IPS-15b (cell line): Measurements from ENCODE around the gene LIG1.
A peak's percentile ranks its signal among the peaks of the same experiment; 100 is the strongest.

Experiments
- H3K27me3 ChIP-seq: one replicate; pipeline ENCODE4 v1.6.1; 2013; ENCODE audit warnings: low read length; ENCODE audit not compliant: control insufficient read depth, insufficient read depth
- H3K36me3 ChIP-seq: one replicate; pipeline ENCODE4 v1.6.1; 2013; ENCODE audit warnings: low read length; ENCODE audit not compliant: control insufficient read depth, insufficient read depth
- H3K4me1 ChIP-seq: one replicate; pipeline ENCODE4 v1.6.1; 2013; ENCODE audit warnings: mild to moderate bottlenecking, low read length; ENCODE audit not compliant: control insufficient read depth, insufficient read depth
- H3K4me3 ChIP-seq: one replicate; pipeline ENCODE4 v1.5.1; 2013; ENCODE audit warnings: low read depth, low read length
- H3K9ac ChIP-seq: one replicate; pipeline ENCODE4 v1.6.1; 2013; ENCODE audit warnings: low read depth, mild to moderate bottlenecking, low read length
- H3K9me3 ChIP-seq: one replicate; pipeline ENCODE4 v1.6.1; 2013; ENCODE audit warnings: mild to moderate bottlenecking, low read length; ENCODE audit not compliant: control insufficient read depth, insufficient read depth

The LIG1 gene

DNA sequence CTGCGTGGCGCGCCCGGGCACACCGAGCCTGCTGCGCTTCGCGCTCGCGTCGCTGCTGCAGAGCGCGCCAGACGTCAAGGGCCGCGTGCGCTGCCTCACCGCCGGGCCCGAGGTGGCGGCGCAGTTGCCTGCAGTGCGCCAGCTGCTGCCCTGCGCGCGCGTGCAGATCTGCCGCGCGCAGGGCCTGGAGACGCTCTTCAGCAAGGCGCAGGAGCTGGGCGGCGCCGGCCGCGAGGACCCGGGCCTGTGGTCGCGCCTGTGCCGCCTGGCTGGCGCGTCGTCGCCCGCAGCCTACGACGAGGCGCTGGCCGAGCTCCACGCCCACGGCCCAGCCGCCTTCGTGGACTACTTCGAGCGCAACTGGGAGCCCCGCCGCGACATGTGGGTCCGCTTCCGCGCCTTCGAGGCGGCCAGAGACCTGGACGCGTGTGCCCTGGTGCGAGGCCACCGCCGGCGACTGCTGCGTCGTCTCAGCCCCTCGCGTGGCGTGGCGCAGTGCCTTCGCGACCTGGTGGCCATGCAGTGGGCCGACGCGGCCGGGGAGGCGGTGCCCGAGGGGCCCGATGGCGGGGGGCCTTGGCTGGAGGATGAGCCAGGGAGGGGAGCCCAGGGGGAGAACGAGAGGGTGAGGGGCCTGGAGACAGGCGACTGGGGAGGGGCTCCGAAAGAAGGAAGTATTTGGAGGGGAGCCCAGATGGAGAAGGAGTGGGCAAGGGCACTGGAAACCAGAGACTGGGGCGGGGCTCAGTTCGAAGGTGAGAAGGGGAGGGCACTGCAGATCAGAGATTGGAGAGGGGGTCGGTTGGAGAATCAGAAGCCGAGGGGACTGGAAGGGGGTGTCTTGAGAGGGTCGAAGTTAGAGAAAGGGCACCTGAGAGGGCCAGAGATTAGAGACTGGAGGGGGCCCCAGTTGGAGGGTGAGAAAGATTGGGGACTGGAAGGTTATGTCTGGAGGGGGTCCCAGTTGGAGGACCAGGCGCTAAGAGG is 25.0 kb upstream of the LIG1 start:
- H3K4me3 ChIP-seq = no peak overlapping the region

DNA sequence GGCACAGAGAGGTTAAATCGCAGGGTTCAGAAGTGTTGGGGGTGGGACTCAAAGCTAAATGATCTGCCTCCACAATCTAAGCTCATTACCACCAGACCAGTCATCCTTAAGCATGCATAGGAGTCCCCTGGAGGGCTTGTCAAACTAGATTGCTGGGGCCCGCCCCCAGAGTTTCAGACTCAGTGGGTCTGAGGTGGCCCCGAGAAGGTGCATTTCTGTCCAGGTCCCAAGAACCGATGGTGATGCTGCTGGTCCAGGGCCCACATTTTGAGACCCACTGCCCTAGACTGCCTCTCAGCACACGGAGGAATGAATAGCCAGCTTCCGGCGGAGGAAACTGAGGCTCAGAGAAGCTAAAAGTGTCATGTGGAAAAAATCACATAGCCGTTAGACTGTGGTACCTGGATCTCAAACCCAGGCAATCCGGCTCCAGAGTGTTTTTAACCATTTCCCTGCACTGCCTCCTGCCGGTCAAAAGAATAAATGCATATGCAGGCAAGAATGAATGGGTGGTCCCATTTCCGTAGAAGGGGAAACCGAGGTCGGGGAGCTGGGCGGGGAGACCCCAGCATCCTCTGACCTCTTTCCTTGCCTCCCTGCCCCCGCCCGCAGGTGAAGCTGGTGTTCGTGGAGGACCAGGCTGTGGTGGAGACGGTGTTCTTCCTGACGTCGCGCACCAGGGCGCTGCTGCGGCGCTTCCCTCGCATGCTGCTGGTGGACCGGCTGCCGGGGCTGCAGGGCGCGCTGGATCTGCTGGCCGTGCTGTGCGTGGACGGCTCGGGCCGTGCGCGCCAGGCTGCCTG is 24.1 kb upstream of the LIG1 start:
- Histone ChIP-seq H3K4me3 (no peak overlapping the region), H3K27me3 (no peaks in the 10 kb centered on the region), H3K4me1 (no peaks in the 10 kb centered on the region), H3K9ac (no peak overlapping the region), H3K36me3 (no peaks in the 10 kb centered on the region), H3K9me3 (no peaks in the 10 kb centered on the region)

More for the DNA sequence above, 25.0 kb upstream of the LIG1 start:
- Histone ChIP-seq H3K27me3 (no peaks in the 10 kb centered on the region), H3K9ac (no peak overlapping the region), H3K9me3 (no peaks in the 10 kb centered on the region), H3K36me3 (no peaks in the 10 kb centered on the region), H3K4me1 (no peaks in the 10 kb centered on the region)

DNA sequence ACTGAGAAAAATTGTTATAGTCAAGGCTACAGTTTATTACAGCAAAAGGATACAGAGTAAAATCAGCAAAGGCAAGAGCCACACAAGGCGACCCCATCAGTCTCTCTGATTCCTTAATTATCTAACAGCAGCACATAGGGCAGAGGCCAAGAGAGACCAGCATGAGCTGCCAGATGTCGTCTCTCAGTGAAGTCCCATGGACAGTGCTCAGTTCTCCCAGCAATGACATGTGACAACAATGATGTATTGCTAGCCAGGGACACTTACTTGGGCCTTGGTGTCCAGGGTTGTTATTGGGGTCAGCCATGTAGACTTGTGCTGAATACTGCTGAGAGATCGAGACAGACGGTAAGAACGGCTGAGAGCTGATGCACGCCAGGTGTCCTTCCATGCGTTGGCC is 22.6 kb upstream of the LIG1 start:
- no peaks in the 10 kb centered on the region for H3K36me3 ChIP-seq
- H3K4me1 ChIP-seq = no peaks in the 10 kb centered on the region
- no peaks in the 10 kb centered on the region for H3K27me3 ChIP-seq
- H3K9ac ChIP-seq = no peak overlapping the region
- H3K9me3 ChIP-seq = no peaks in the 10 kb centered on the region
- no peak overlapping the region for H3K4me3 ChIP-seq

DNA sequence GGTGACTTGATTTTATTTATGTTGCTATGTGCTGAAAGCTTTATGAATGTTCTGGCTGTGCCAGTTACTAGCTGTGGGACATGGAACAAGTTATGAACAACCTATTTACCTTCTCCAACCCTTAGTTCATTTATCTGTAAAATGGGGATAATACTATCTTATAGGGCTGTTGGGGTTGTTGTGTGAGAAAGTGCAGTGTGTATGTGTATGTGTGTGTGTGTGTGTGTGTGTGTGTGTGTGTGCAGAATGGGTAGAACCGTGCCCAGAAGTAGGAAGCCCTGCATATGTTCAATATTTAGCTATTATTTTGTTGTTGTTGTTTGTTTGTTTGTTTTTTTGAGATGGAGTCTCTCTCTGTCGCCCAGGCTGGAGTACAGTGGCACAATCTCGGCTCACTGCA is 20.7 kb upstream of the LIG1 start:
- peak overlapping the region; percentile 4 for H3K4me3 ChIP-seq
- H3K27me3 ChIP-seq = no peaks in the 10 kb centered on the region
- H3K9me3 ChIP-seq = no peaks in the 10 kb centered on the region

DNA sequence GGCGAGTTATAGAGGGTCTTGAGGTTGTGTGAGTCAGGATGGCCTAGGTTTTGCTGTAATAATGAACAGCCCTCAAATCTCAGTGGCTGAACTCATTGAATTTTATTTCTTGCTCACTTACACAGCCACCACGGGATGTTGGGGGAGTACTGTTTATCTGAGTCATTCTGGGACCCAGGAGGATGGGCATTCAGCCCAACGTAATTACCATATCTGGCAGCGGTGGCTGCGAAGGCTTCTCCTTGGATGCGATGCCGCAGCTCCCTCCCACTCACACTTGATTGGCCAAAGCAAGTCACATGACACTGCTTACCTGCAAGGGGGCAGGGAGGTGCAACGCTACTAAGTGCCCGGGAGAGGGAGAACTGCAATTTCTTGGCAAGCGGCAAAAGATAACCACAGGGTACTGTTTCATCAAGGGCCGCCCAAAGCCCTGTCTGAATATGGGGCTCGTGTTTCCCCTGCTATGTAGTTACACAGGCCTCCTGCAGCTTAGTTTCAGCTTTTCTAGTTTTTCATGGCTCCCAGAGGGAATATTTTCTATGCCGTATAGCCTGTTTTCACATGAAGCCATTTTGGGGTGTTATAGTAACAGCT is 20.2 kb upstream of the LIG1 start:
- H3K36me3 ChIP-seq = no peaks in the 10 kb centered on the region
- no peaks in the 10 kb centered on the region for H3K9me3 ChIP-seq
- peak overlapping the region; percentile 6 for H3K4me3 ChIP-seq
- no peaks in the 10 kb centered on the region for H3K4me1 ChIP-seq
- no peaks in the 10 kb centered on the region for H3K27me3 ChIP-seq
- H3K9ac ChIP-seq = no peak overlapping the region

More for the DNA sequence above, 20.7 kb upstream of the LIG1 start:
- no peak overlapping the region for H3K9ac ChIP-seq
- H3K36me3 ChIP-seq = no peaks in the 10 kb centered on the region
- H3K4me1 ChIP-seq = no peaks in the 10 kb centered on the region

DNA sequence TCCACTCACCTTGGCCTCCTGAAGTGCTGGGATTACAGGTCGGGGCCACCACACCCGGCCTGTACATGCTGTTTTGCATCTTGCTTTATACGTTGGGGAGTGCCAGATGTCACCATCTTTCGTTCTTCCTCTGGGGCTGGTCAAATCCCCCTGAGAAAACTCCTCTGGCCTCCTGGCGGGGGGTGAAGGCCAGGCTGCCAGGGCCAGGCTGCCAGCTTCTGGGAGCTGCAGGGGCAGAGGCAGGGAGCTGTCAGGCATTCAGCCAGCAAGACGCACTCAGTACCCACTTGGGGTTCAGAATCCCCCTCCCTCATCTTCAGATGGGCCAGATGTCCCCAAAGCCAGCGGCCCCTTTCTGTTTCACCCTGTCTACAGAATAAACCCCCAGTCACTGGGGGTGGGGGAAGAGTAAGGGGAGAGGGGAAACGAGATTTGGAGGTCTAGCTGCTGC is 16.4 kb upstream of the LIG1 start:
- Histone ChIP-seq H3K9ac (no peak overlapping the region), H3K36me3 (no peaks in the 10 kb centered on the region)

DNA sequence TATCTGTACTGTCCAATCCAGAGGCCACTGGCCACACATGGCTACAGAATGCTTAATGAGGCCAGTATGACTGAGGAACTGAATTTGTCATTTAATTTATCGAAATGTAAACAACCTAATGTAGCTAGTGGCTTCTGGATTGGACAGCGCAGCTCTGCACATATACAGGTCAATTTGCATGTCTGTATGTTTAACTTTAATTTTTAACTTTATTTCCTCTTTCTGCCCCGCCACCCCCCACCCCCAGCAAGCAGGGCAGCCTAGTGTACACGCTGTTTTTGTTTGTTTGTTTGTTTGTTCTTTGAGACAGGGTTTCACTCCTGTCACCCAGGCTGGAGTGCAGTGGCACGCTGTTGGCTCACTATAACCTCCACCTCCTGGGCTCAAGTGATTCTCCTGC is 15.9 kb upstream of the LIG1 start:
- Histone ChIP-seq H3K36me3 (no peaks in the 10 kb centered on the region), H3K27me3 (no peaks in the 10 kb centered on the region), H3K4me1 (no peaks in the 10 kb centered on the region), H3K9ac (no peak overlapping the region), H3K4me3 (no peak overlapping the region), H3K9me3 (peaks cover 5% of the 10 kb centered on the region)

More for the DNA sequence above, 16.4 kb upstream of the LIG1 start:
- H3K4me1 ChIP-seq = no peaks in the 10 kb centered on the region
- H3K9me3 ChIP-seq = peaks cover 3% of the 10 kb centered on the region
- no peaks in the 10 kb centered on the region for H3K27me3 ChIP-seq
- H3K4me3 ChIP-seq = no peak overlapping the region

DNA sequence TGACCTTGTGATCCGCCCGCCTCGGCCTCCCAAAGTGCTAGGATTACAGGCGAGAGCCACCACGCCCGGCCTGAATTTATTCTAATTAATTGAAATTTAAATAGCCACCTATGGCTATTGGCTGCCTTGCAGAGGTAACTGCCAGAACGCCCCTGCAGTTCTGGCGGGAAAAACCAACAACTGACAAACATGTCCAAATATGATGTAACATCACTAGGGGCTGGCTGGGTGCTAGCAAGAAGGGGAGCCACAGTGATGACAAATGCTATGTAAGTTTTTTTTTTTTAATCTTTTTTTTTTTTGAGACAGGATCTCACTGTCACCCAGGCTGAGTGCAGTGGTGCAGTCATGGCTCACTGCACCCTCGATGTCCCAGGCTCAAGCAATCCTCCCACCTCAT is 13.2 kb upstream of the LIG1 start:
- Histone ChIP-seq H3K9ac (no peak overlapping the region), H3K4me1 (no peaks in the 10 kb centered on the region), H3K36me3 (peaks cover 3% of the 10 kb centered on the region), H3K9me3 (peaks cover 5% of the 10 kb centered on the region), H3K4me3 (no peak overlapping the region), H3K27me3 (no peaks in the 10 kb centered on the region)

DNA sequence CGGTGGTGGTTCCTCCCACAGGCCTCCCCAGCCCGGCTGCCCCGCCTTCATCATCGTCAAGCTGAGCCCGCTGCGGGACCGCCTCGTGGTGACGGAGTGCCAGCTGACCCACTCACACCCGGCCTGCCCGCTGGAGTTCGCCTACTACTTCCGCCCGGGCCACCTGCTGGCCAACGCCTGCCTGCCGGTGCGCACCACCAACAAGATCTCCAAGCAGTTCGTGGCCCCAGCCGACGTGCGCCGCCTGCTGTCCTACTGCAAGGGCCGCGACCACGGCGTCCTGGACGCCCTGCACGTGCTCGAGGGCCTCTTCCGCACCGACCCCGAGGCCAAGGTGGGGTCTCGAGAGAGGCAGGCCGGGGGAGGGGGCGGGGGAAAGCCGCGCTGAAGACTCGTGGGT is 12.3 kb upstream of the LIG1 start:
- peaks cover 3% of the 10 kb centered on the region for H3K36me3 ChIP-seq
- H3K9me3 ChIP-seq = peaks cover 5% of the 10 kb centered on the region
- H3K9ac ChIP-seq = no peak overlapping the region
- H3K27me3 ChIP-seq = no peaks in the 10 kb centered on the region
- no peaks in the 10 kb centered on the region for H3K4me1 ChIP-seq
- no peak overlapping the region for H3K4me3 ChIP-seq

DNA sequence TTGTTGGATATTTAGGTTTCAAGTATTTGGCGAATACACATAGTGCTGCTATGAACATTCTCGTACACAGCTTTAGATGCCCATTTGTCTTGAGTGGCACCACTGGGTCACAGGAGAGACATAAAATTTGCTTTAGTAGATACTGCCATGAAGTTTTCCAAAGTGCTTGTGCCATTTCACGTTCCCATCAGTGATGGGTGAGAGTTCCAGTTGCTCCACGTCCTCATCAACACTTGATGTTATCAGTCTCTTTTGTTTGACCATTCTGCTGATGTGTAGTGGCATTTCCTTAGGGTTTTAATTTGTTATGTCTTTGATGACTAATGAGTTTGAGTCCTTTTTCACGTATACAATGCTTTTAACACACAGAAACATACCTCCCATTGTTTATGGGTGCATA is 11.4 kb upstream of the LIG1 start:
- peaks cover 5% of the 10 kb centered on the region for H3K9me3 ChIP-seq
- no peaks in the 10 kb centered on the region for H3K27me3 ChIP-seq
- no peaks in the 10 kb centered on the region for H3K4me1 ChIP-seq
- H3K4me3 ChIP-seq = no peak overlapping the region
- H3K36me3 ChIP-seq = peaks cover 3% of the 10 kb centered on the region
- H3K9ac ChIP-seq = no peak overlapping the region

DNA sequence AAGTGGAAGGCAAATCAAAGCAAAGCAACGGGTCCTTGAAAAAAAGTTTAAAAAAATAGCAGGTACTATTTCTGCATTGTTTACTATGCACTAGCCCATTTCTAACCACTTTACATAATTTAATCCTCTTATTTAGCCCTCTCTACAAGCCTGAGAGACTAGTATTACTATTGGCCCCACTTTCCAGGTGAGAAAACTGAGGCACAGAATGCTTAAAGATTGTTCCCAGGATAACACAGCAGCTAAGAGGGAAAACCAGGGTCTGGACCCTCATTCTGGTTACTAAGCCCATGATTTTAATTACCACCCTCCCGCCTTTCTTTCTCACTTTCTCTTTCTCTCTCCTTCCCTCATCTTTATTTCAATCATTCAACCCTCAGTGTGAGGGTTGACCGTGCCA is 6.1 kb upstream of the LIG1 start:
- Histone ChIP-seq H3K4me1 (no peaks in the 10 kb centered on the region), H3K36me3 (peaks cover 10% of the 10 kb centered on the region), H3K9me3 (no peaks in the 10 kb centered on the region), H3K27me3 (no peaks in the 10 kb centered on the region), H3K4me3 (no peak overlapping the region), H3K9ac (no peak overlapping the region)
